Suppressor macrophage (primary cell): ENCODE measurements around the gene SLC25A21.

ENCODE experiments used
- DNase-seq, 4 experiments: peaks; one replicate each; pipeline ENCODE4 v3.0.0-alpha.2; 2020 to 2022

The SLC25A21 gene

GRCh38 chr14:37037636-37038387 is 134.6 kb downstream of the SLC25A21 start:
- DNase-seq = no peak

- DNase-seq = no peak
Measured at GRCh38 chr14:37036669-37037341, 135.6 kb downstream of the SLC25A21 start.

- DNase-seq = no peak
Measured at GRCh38 chr14:37035401-37035800, 137.0 kb downstream of the SLC25A21 start.

GRCh38 chr14:37034410-37035285 is 137.8 kb downstream of the SLC25A21 start:
- DNase-seq = no peak

GRCh38 chr14:37032863-37033262 is 139.5 kb downstream of the SLC25A21 start:
- no peak for DNase-seq

GRCh38 chr14:37027188-37027824 is 145.1 kb downstream of the SLC25A21 start:
- no peak for DNase-seq

- DNase-seq = no peak
Measured at GRCh38 chr14:37023875-37024565, 148.4 kb downstream of the SLC25A21 start.

- no peak for DNase-seq
Measured at GRCh38 chr14:37021390-37021789, 151.0 kb downstream of the SLC25A21 start.

GRCh38 chr14:37019488-37019887 is 152.9 kb downstream of the SLC25A21 start:
- DNase-seq = peak in 1 of 4 experiments; percentile 1

GRCh38 chr14:37018571-37019240 is 153.7 kb downstream of the SLC25A21 start:
- DNase-seq = no peak

- no peak for DNase-seq
Measured at GRCh38 chr14:37013078-37013477, 159.3 kb downstream of the SLC25A21 start.

GRCh38 chr14:36998686-36999085 is 173.7 kb downstream of the SLC25A21 start:
- no peak for DNase-seq

- no peak for DNase-seq
Measured at GRCh38 chr14:36997843-36998242, 174.6 kb downstream of the SLC25A21 start.

GRCh38 chr14:36996857-36997590 is 175.4 kb downstream of the SLC25A21 start:
- DNase-seq = no peak

GRCh38 chr14:36996133-36996856 is 176.1 kb downstream of the SLC25A21 start:
- DNase-seq = no peak

GRCh38 chr14:36989806-36990205 is 182.6 kb downstream of the SLC25A21 start:
- DNase-seq = no peak

- no peak for DNase-seq
Measured at GRCh38 chr14:36988989-36989388, 183.4 kb downstream of the SLC25A21 start.

GRCh38 chr14:36988568-36988967 is 183.8 kb downstream of the SLC25A21 start:
- DNase-seq = no peak

GRCh38 chr14:36986407-36986806 is 186.0 kb downstream of the SLC25A21 start:
- no peak for DNase-seq
